DND-41 (cell line): ENCODE data around the gene GDA.

Source experiments
- CTCF ChIP-seq: IDR thresholded peaks from 2 replicates; pipeline ENCODE4 v1.5.1; 2012; ENCODE audit warnings: borderline replicate concordance, low read length, moderate library complexity, mild to moderate bottlenecking; ENCODE audit not compliant: poor library complexity, severe bottlenecking; ENCODE audit errors: extremely low read depth
- EZH2 ChIP-seq: IDR thresholded peaks from 3 replicates; pipeline ENCODE4 v1.6.1; 2012; ENCODE audit warnings: borderline replicate concordance, low read depth, mild to moderate bottlenecking, moderate library complexity, low read length, inconsistent platforms; ENCODE audit not compliant: severe bottlenecking

- TF ChIP-seq EZH2 (no peak), CTCF (no peak)
Observed at GRCh38 chr9:72204062-72204461, 54.8 kb downstream of the GDA start.
